KMS-11 (cell line): Measurements from ENCODE around the gene ITPKB.

ENCODE experiments used
- H2AFZ ChIP-seq: fragments of 200-600 bp; sonication (generic); 2 replicates; pipeline ENCODE4 v1.6.1; 2016; ENCODE audit warnings: antibody characterized with exemption, mixed run types, low read depth
- H3K27ac ChIP-seq: fragments of 200-600 bp; sonication (generic); 2 replicates; pipeline ENCODE4 v1.6.1; 2016; ENCODE audit warnings: mild to moderate bottlenecking, mixed run types
- H3K27me3 ChIP-seq: fragments of 200-600 bp; sonication (generic); 2 replicates; pipeline ENCODE4 v1.6.1; 2017; ENCODE audit warnings: mild to moderate bottlenecking, low read depth, mixed run types, moderate library complexity; ENCODE audit not compliant: insufficient read depth
- H3K36me3 ChIP-seq: fragments of 200-600 bp; sonication (generic); 2 replicates; pipeline ENCODE4 v1.6.1; 2017; ENCODE audit warnings: mild to moderate bottlenecking, mixed run types; ENCODE audit not compliant: insufficient read depth
- H3K4me1 ChIP-seq: fragments of 200-600 bp; sonication (generic); 2 replicates; pipeline ENCODE4 v1.6.1; 2016; ENCODE audit warnings: mild to moderate bottlenecking, low read depth, mixed run types; ENCODE audit not compliant: poor library complexity, severe bottlenecking
- H3K4me2 ChIP-seq: fragments of 200-600 bp; sonication (generic); 2 replicates; pipeline ENCODE4 v1.7.0; 2016; ENCODE audit warnings: mild to moderate bottlenecking, mixed run types
- H3K4me3 ChIP-seq: fragments of 200-600 bp; sonication (generic); IDR thresholded peaks from 2 replicates; pipeline ENCODE4 v1.6.1; 2017; ENCODE audit warnings: low read depth, low read length, mixed read lengths; ENCODE audit not compliant: insufficient read depth
- H3K79me2 ChIP-seq: fragments of 200-600 bp; sonication (generic); 2 replicates; pipeline ENCODE4 v1.6.1; 2016; ENCODE audit warnings: low read depth, mixed run types; ENCODE audit not compliant: insufficient read depth
- H3K9ac ChIP-seq: fragments of 200-600 bp; sonication (generic); 2 replicates; pipeline ENCODE4 v1.6.1; 2016; ENCODE audit warnings: mild to moderate bottlenecking, mixed run types
- H4K20me1 ChIP-seq: fragments of 200-600 bp; sonication (generic); 2 replicates; pipeline ENCODE4 v1.6.1; 2016; ENCODE audit warnings: mild to moderate bottlenecking, mixed run types; ENCODE audit not compliant: insufficient read depth
- TF ChIP-seq, protein P1 (sequence below): fragments of 200-600 bp; sonication (generic); conservative IDR thresholded peaks from 2 replicates; pipeline ENCODE4 v1.6.1; 2017; ENCODE audit warnings: low read depth, mild to moderate bottlenecking, antibody characterized with exemption, low read length, moderate library complexity, mixed read lengths

Gene ITPKB

DNA sequence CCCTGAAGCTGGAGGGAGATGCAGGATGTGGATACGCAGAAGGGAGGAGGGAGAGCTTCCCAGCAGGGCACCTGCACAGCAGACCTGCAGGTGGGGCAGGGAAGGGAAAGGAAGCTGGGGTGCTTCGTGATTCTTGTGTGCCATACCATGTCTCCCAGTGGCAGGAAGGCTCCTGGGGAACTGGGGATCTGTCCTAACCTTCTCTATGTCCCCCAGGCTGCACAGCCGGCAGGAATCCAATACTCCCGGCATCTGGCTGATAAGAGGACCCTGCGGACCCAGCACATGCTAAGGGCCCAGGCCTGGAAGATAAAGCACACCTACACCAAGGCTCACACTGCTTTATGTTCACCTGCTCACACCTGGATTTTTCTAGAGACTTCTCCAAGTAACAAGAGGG, 79.4 kb downstream of the ITPKB start:
- peaks cover 95% of the 10 kb centered on the region for H3K4me1 ChIP-seq
- TF ChIP-seq, protein P1, sequence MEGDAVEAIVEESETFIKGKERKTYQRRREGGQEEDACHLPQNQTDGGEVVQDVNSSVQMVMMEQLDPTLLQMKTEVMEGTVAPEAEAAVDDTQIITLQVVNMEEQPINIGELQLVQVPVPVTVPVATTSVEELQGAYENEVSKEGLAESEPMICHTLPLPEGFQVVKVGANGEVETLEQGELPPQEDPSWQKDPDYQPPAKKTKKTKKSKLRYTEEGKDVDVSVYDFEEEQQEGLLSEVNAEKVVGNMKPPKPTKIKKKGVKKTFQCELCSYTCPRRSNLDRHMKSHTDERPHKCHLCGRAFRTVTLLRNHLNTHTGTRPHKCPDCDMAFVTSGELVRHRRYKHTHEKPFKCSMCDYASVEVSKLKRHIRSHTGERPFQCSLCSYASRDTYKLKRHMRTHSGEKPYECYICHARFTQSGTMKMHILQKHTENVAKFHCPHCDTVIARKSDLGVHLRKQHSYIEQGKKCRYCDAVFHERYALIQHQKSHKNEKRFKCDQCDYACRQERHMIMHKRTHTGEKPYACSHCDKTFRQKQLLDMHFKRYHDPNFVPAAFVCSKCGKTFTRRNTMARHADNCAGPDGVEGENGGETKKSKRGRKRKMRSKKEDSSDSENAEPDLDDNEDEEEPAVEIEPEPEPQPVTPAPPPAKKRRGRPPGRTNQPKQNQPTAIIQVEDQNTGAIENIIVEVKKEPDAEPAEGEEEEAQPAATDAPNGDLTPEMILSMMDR, result no peak
- H3K79me2 ChIP-seq, result peaks cover 63% of the 10 kb centered on the region
- no peak overlapping the region for H3K9ac ChIP-seq
- no peaks in the 10 kb centered on the region for H3K27me3 ChIP-seq
- H2AFZ ChIP-seq, result no peak overlapping the region
- no peaks in the 10 kb centered on the region for H3K36me3 ChIP-seq
- H4K20me1 ChIP-seq, result no peaks in the 10 kb centered on the region
- no peak overlapping the region for H3K27ac ChIP-seq
- H3K4me3 ChIP-seq, result no peak overlapping the region
- H3K4me2 ChIP-seq, result no peak overlapping the region

DNA sequence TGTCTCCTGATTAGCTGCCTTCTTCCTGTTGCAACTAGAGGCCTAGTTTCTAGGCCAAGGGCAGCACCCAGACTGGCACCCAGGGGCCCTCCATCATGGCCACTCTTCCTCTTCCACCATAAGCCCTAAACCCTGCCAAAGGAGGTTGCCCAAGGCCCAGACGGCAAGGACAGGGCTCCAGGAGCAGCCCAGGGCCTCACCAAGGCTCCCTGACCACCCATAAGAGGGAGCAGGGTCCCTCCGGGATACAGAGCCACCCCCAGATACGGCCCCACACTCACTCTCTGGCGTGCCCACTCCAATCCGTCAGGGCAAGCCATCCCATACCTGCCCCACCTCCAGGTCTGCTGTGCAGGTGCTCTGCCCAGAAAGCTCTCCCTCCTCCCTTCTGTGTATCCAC, 79.9 kb downstream of the ITPKB start:
- H3K4me2 ChIP-seq, result no peak overlapping the region
- no peaks in the 10 kb centered on the region for H3K27me3 ChIP-seq
- no peaks in the 10 kb centered on the region for H4K20me1 ChIP-seq
- H3K27ac ChIP-seq, result no peak overlapping the region
- no peaks in the 10 kb centered on the region for H3K36me3 ChIP-seq
- no peak overlapping the region for H3K9ac ChIP-seq
- no peak overlapping the region for H2AFZ ChIP-seq
- peaks cover 95% of the 10 kb centered on the region for H3K4me1 ChIP-seq
- no peak overlapping the region for H3K4me3 ChIP-seq
- TF ChIP-seq, protein P1, result no peak
- peaks cover 58% of the 10 kb centered on the region for H3K79me2 ChIP-seq

DNA sequence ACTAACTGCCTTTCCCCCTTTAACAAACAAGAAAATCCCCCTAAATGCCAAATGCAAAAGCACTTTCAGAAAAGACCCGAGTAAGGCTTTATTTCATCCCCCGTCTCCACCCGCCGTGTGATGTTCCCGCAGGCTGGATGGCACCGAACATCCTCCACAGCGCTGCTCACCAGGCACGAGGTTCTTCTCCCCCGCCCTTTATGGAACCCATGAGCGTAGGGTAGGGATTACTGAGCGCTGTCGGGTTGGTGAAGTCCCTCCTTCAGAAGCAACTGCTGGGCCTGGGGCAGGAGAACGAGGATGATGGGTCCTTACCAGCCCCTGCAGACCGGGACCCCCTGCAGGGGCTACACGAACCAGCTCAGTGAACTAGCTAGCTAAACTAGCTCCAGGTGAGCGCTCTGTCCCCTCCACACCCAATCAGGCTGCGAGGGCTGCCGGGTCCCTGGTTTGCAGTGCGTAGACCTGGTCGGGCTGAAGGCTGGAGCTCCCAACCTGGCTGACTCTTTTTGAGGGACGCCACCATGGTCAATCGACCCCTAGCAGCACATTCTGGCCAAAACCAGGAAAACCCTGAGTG, 80.4 kb downstream of the ITPKB start:
- Histone ChIP-seq H3K4me1 (peaks cover 90% of the 10 kb centered on the region), H3K79me2 (peaks cover 55% of the 10 kb centered on the region), H2AFZ (no peak overlapping the region), H3K27me3 (no peaks in the 10 kb centered on the region), H3K27ac (no peak overlapping the region), H3K4me2 (no peak overlapping the region), H3K9ac (no peak overlapping the region), H3K4me3 (no peak overlapping the region), H4K20me1 (no peaks in the 10 kb centered on the region), H3K36me3 (no peaks in the 10 kb centered on the region)
- TF ChIP-seq, protein P1, result no peak

DNA sequence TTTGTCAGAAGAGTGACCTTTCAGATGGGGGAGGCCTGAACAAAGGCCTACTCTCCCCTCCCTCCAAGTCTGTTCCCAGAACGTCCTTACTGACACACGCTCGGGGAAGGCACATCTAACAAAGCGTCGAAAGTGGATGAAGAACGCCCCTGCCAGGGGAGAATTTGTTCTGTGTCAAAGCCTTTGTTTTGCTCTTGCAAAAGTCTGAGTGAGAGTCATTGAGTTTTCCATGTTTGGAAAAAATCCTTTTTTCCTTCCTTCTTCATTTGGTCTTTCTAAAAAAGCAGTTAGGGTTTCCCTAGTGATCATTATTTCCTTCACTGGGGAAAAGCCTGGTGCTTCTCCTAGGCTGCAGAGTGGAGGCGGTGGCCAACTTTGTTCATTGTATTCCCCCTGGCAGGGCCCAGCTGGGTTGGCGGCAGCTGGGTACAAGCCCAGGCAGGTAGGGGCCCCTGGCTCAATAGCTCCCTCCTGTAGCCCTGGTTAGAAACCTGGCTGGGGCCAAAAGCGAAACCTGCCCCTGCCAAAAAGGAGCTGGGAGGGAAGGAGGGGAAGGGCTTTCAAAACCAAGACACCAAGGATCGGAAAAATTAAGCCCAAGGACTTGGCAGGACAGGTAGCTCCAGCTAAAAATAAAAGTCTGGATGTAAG, 81.1 kb downstream of the ITPKB start:
- Histone ChIP-seq H4K20me1 (no peaks in the 10 kb centered on the region), H3K4me2 (no peak overlapping the region), H3K9ac (peak overlapping the region; percentile 32; the same call in 1 of the 2 replicates), H3K4me1 (peaks cover 84% of the 10 kb centered on the region), H3K4me3 (no peak overlapping the region), H3K27me3 (no peaks in the 10 kb centered on the region), H3K36me3 (no peaks in the 10 kb centered on the region), H3K27ac (peak overlapping the region; percentile 77; the same call in 1 of the 2 replicates), H3K79me2 (peaks cover 55% of the 10 kb centered on the region), H2AFZ (no peak overlapping the region)
- TF ChIP-seq, protein P1, result no peak
